Activated naive CD4-positive, alpha-beta T cell treated with anti-CD3 and anti-CD28 coated beads for 36 hours (primary cell): ENCODE results near the gene CNTN4. TPM values are rescaled to one million over a fixed set of nuclear protein-coding genes. Genes with fewer than 3 reads are reported as not detected.

Experiments used
- CTCF ChIA-PET: fragments of 350-600 bp; sonication (Branson Sonifier 250); formaldehyde crosslinking; loops from one replicate; lab custom pipeline; 2021; ENCODE audit warnings: antibody characterized with exemption; lab: Charles Lee
- DNase-seq: peaks from one replicate; pipeline ENCODE4 v3.0.0-alpha.2; 2020
- H3K27ac Mint-ChIP-seq: one replicate; pipeline ENCODE4 v1.8.0; 2021; ENCODE audit warnings: mild to moderate bottlenecking, mixed read lengths
- H3K27me3 Mint-ChIP-seq: one replicate; pipeline ENCODE4 v1.8.0; 2021; ENCODE audit warnings: low read depth, mixed read lengths
- H3K36me3 Mint-ChIP-seq: one replicate; pipeline ENCODE4 v1.8.0; 2021; ENCODE audit warnings: low read depth, mixed read lengths
- H3K4me1 Mint-ChIP-seq: one replicate; pipeline ENCODE4 v1.8.0; 2021; ENCODE audit warnings: low read depth, mixed read lengths
- H3K4me3 Mint-ChIP-seq: one replicate; pipeline ENCODE4 v1.8.0; 2021; ENCODE audit warnings: mild to moderate bottlenecking, moderate library complexity, mixed read lengths
- H3K9me3 Mint-ChIP-seq: one replicate; pipeline ENCODE4 v1.8.0; 2021; ENCODE audit warnings: mixed read lengths
- intact Hi-C: fragments of 100-400 bp; cut with micrococcal nuclease; formaldehyde crosslinking; loops from one replicate; pipeline ENCODE4 v1.15.1; 2023
- total RNA-seq, 2 experiments: library from RNA; stranded (reverse); gene quantifications; one replicate each; pipeline ENCODE4 v1.2.3, GENCODE V29; 2021

CNTN4 gene
- total RNA-seq, 2 experiments from 2014 or later = not detected

GRCh38 chr3:2301361-2301760, 202.7 kb downstream of the CNTN4 start:
- no peak for DNase-seq
- Mint-ChIP-seq H3K4me1 (no peaks in the 10 kb centered on the region), H3K27me3 (no peaks in the 10 kb centered on the region), H3K36me3 (no peaks in the 10 kb centered on the region), H3K4me3 (no peak overlapping the region), H3K9me3 (no peaks in the 10 kb centered on the region), H3K27ac (no peak overlapping the region)
- intact Hi-C loops = no loop called here
- CTCF ChIA-PET = no interaction called here

- CTCF ChIA-PET = no interaction called here
- no peaks in the 10 kb centered on the region for H3K4me1 Mint-ChIP-seq
- H3K27me3 Mint-ChIP-seq = no peaks in the 10 kb centered on the region
- H3K9me3 Mint-ChIP-seq = no peaks in the 10 kb centered on the region
- no peak overlapping the region for H3K4me3 Mint-ChIP-seq
- peak; percentile 32 for DNase-seq
- no peaks in the 10 kb centered on the region for H3K36me3 Mint-ChIP-seq
- intact Hi-C loops = no loop called here
- H3K27ac Mint-ChIP-seq = no peak overlapping the region
Measured at GRCh38 chr3:2303566-2303965, 204.9 kb downstream of the CNTN4 start.

- H3K36me3 Mint-ChIP-seq = no peaks in the 10 kb centered on the region
- no peaks in the 10 kb centered on the region for H3K4me1 Mint-ChIP-seq
- H3K4me3 Mint-ChIP-seq = no peak overlapping the region
- H3K27me3 Mint-ChIP-seq = peaks cover 4% of the 10 kb centered on the region
- intact Hi-C loops = no loop called here
- no peak for DNase-seq
- CTCF ChIA-PET = no interaction called here
- H3K9me3 Mint-ChIP-seq = no peaks in the 10 kb centered on the region
- H3K27ac Mint-ChIP-seq = no peak overlapping the region
Measured at GRCh38 chr3:2311022-2311421, 212.4 kb downstream of the CNTN4 start.

GRCh38 chr3:2317521-2317920, 218.9 kb downstream of the CNTN4 start:
- H3K36me3 Mint-ChIP-seq = no peaks in the 10 kb centered on the region
- H3K27me3 Mint-ChIP-seq = no peaks in the 10 kb centered on the region
- intact Hi-C loops = no loop called here

GRCh38 chr3:2334921-2335320, 236.3 kb downstream of the CNTN4 start:
- intact Hi-C loops = no loop called here
- Mint-ChIP-seq H3K4me3 (no peak overlapping the region), H3K4me1 (no peaks in the 10 kb centered on the region), H3K27ac (no peak overlapping the region), H3K36me3 (no peaks in the 10 kb centered on the region), H3K9me3 (no peaks in the 10 kb centered on the region), H3K27me3 (no peaks in the 10 kb centered on the region)
- no peak for DNase-seq
- CTCF ChIA-PET = no interaction called here

More at GRCh38 chr3:2317521-2317920, 218.9 kb downstream of the CNTN4 start:
- Mint-ChIP-seq H3K9me3 (no peaks in the 10 kb centered on the region), H3K27ac (no peak overlapping the region), H3K4me1 (no peaks in the 10 kb centered on the region), H3K4me3 (no peak overlapping the region)
- no peak for DNase-seq
- CTCF ChIA-PET = no interaction called here

- Mint-ChIP-seq H3K4me3 (no peak overlapping the region), H3K27ac (no peak overlapping the region), H3K9me3 (no peaks in the 10 kb centered on the region), H3K27me3 (no peaks in the 10 kb centered on the region), H3K36me3 (no peaks in the 10 kb centered on the region), H3K4me1 (no peaks in the 10 kb centered on the region)
- DNase-seq = no peak
- intact Hi-C loops = no loop called here
- CTCF ChIA-PET = no interaction called here
Measured at GRCh38 chr3:2343031-2343682, 244.5 kb downstream of the CNTN4 start.

GRCh38 chr3:2352134-2352762, 253.6 kb downstream of the CNTN4 start:
- CTCF ChIA-PET = no interaction called here
- intact Hi-C loops = no loop called here
- Mint-ChIP-seq H3K9me3 (no peaks in the 10 kb centered on the region), H3K27me3 (no peaks in the 10 kb centered on the region), H3K4me3 (no peak overlapping the region), H3K4me1 (no peaks in the 10 kb centered on the region), H3K36me3 (no peaks in the 10 kb centered on the region), H3K27ac (no peak overlapping the region)
- DNase-seq = no peak

GRCh38 chr3:2354702-2355101, 256.0 kb downstream of the CNTN4 start:
- Mint-ChIP-seq H3K36me3 (no peaks in the 10 kb centered on the region), H3K9me3 (no peaks in the 10 kb centered on the region)
- CTCF ChIA-PET = interaction anchor here (0.6 kb wide), 1 partner anchor 254 kb away, joined by 3 read pairs; no protein-coding TSS in a partner anchor

GRCh38 chr3:2356298-2356950, 257.8 kb downstream of the CNTN4 start:
- peaks cover 3% of the 10 kb centered on the region for H3K27me3 Mint-ChIP-seq
- H3K27ac Mint-ChIP-seq = no peak overlapping the region
- CTCF ChIA-PET = no interaction called here
- H3K4me3 Mint-ChIP-seq = no peak overlapping the region
- H3K36me3 Mint-ChIP-seq = no peaks in the 10 kb centered on the region
- no peaks in the 10 kb centered on the region for H3K4me1 Mint-ChIP-seq
- DNase-seq = no peak
- no peaks in the 10 kb centered on the region for H3K9me3 Mint-ChIP-seq
- intact Hi-C loops = no loop called here

More at GRCh38 chr3:2354702-2355101, 256.0 kb downstream of the CNTN4 start:
- Mint-ChIP-seq H3K4me3 (no peak overlapping the region), H3K27ac (no peak overlapping the region), H3K27me3 (peaks cover under 1% of the 10 kb centered on the region), H3K4me1 (no peaks in the 10 kb centered on the region)
- intact Hi-C loops = no loop called here
- no peak for DNase-seq

- no peaks in the 10 kb centered on the region for H3K36me3 Mint-ChIP-seq
- H3K4me1 Mint-ChIP-seq = no peaks in the 10 kb centered on the region
- no peaks in the 10 kb centered on the region for H3K9me3 Mint-ChIP-seq
- peaks cover 3% of the 10 kb centered on the region for H3K27me3 Mint-ChIP-seq
- H3K27ac Mint-ChIP-seq = no peak overlapping the region
- CTCF ChIA-PET = no interaction called here
- H3K4me3 Mint-ChIP-seq = no peak overlapping the region
- no peak for DNase-seq
- intact Hi-C loops = no loop called here
Measured at GRCh38 chr3:2360815-2361214, 262.1 kb downstream of the CNTN4 start.

DNA sequence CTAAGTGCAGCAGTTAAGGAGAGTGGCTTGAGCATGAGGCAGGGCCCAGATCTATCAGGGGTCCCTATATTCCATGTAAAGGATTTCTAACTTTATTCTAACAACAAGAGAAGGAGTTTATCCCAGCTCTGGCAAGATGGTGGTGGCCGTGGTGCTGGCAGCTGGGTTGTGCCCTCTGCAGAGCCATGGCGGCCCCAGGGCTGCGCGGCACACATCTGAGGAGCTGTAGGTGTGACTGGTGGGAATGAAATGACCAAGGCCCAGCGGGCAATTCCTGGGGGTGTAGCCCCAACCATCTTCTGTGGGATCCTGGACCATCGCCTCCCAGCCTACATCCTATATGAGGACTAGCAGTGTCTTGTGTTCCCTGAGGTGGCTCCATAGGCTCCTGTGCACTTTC, 263.5 kb downstream of the CNTN4 start:
- CTCF ChIA-PET = no interaction called here

GRCh38 chr3:2363854-2364253, 265.2 kb downstream of the CNTN4 start:
- intact Hi-C loops = no loop called here

More for the DNA sequence above, 263.5 kb downstream of the CNTN4 start:
- intact Hi-C loops = no loop called here
- DNase-seq = no peak
- Mint-ChIP-seq H3K4me3 (no peak overlapping the region), H3K27me3 (peaks cover 3% of the 10 kb centered on the region), H3K27ac (no peak overlapping the region), H3K4me1 (no peaks in the 10 kb centered on the region), H3K36me3 (no peaks in the 10 kb centered on the region), H3K9me3 (no peaks in the 10 kb centered on the region)

DNA sequence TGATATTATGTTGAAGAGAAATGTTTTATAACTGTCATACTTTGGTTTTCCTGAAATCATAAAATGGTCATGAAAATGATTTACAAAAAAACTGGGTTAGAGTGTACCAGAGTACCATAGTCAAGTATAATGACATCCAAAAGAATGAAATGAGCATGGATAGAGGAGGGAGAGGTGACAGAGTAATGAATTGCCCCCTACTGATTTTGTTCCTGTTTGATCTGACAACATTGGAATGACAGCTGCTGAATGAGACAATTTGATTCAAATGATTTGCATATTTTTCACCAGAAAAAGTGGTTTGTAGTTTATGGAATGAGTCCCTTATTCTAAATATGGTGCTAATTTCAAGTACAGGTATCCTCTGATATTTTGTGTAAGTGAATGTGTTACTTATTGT, 271.7 kb downstream of the CNTN4 start:
- no peak overlapping the region for H3K27ac Mint-ChIP-seq
- intact Hi-C loops = no loop called here
- CTCF ChIA-PET = interaction anchor here (0.7 kb wide), 1 partner anchor 734 kb away, joined by 3 read pairs; no protein-coding TSS in a partner anchor
- H3K4me1 Mint-ChIP-seq = no peaks in the 10 kb centered on the region
- no peaks in the 10 kb centered on the region for H3K9me3 Mint-ChIP-seq
- H3K4me3 Mint-ChIP-seq = no peak overlapping the region
- DNase-seq = no peak
- H3K36me3 Mint-ChIP-seq = no peaks in the 10 kb centered on the region
- H3K27me3 Mint-ChIP-seq = peaks cover 2% of the 10 kb centered on the region

More at GRCh38 chr3:2363854-2364253, 265.2 kb downstream of the CNTN4 start:
- Mint-ChIP-seq H3K27me3 (peaks cover 5% of the 10 kb centered on the region), H3K4me1 (no peaks in the 10 kb centered on the region), H3K4me3 (no peak overlapping the region), H3K9me3 (no peaks in the 10 kb centered on the region), H3K27ac (no peak overlapping the region), H3K36me3 (no peaks in the 10 kb centered on the region)
- no peak for DNase-seq
- CTCF ChIA-PET = no interaction called here
